ENCODE measurements around the gene MACROD2.

GRCh38 chr20:15214051-15214450 lies 1218.7 kb downstream of the MACROD2 start:
- no peak for TF ChIP-seq CTCF (IDR thresholded peaks at IDR 0.05)
- no peak for TF ChIP-seq ZFX (IDR thresholded peaks at IDR 0.05; ENCODE audit: borderline replicate concordance)
